KOPT-K1 (cell line): ENCODE measurements around the gene TFB1M.

ENCODE experiments used
- H3K27ac ChIP-seq: fragments of 200-600 bp; sonication (generic); 2 replicates; pipeline ENCODE4 v1.5.1; 2016; ENCODE audit warnings: antibody characterized with exemption, mild to moderate bottlenecking, low read depth, low read length; ENCODE audit not compliant: poor library complexity, severe bottlenecking
- H3K36me3 ChIP-seq: fragments of 200-600 bp; sonication (generic); 2 replicates; pipeline ENCODE4 v1.5.1; 2017; ENCODE audit warnings: antibody characterized with exemption, mild to moderate bottlenecking, low read length, moderate library complexity; ENCODE audit not compliant: insufficient read depth
- H3K9me3 ChIP-seq: fragments of 200-600 bp; sonication (generic); 2 replicates; pipeline ENCODE4 v1.5.1; 2017; ENCODE audit warnings: antibody characterized with exemption, low read length, mild to moderate bottlenecking; ENCODE audit not compliant: insufficient read depth, poor library complexity, severe bottlenecking

TFB1M gene

GRCh38 chr6:155212106-155212505 is 102.2 kb downstream of the TFB1M start:
- no peak overlapping the region for H3K27ac ChIP-seq
- H3K9me3 ChIP-seq = no peaks in the 10 kb centered on the region

DNA sequence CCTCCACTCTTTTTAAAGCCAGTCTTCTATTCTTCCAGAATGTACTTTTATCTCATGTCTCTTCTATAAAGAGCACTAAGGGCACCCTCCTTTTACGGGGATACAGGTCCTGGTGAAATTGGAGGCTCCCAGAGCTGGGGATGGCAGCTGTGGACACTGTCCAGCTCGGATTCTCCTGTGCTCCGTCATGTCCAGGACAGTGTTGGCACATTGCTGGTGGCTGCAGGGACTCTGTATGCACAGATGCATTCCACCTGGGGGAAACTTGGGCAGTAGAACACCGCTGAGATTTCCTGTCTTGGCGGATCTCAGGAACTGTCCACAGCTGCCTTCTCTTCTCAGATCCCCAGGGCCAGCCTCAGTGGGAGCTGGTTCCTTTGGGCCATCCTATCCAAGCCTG is 107.1 kb downstream of the TFB1M start:
- H3K27ac ChIP-seq = no peak overlapping the region
- no peaks in the 10 kb centered on the region for H3K9me3 ChIP-seq
- H3K36me3 ChIP-seq = no peaks in the 10 kb centered on the region

More at GRCh38 chr6:155212106-155212505, 102.2 kb downstream of the TFB1M start:
- H3K36me3 ChIP-seq = no peaks in the 10 kb centered on the region
